ENCODE measurements around the gene TRMT10C. TPM values are rescaled to one million over a fixed set of nuclear protein-coding genes. Genes with fewer than 3 reads are reported as not detected.

The TRMT10C gene
- total and polyA plus RNA-seq, 9 of the 15 experiments (the other 6 are each of a cell fraction or from before 2014, with no cell fraction given) = 48.6 to 106 (median 63.9) TPM

- TF ChIP-seq YY1 (IDR thresholded peaks at IDR 0.05; ENCODE audit: borderline replicate concordance in 1 of 3, control insufficient read depth in 1 of 3, extremely low read depth in 1 of 3, insufficient read depth in 3 of 3, insufficient read length in 1 of 3, insufficient replicate concordance in 2 of 3, low read depth in 1 of 3, low read length in 2 of 3) (peak in 2 of 3 experiments; percentile 76 to 79), CBX1 (IDR thresholded peaks at IDR 0.05; ENCODE audit: low read depth) (no peak), ZNF79 (CRISPR knock-in tag; IDR thresholded peaks at IDR 0.05; ENCODE audit: low read depth) (no peak), ETV1 (tag; conservative IDR thresholded peaks at IDR 0.05; ENCODE audit: low read depth) (peak; percentile 87), ARID1B (IDR thresholded peaks at IDR 0.05) (no peak), ZNF77 (CRISPR knock-in tag; IDR thresholded peaks at IDR 0.05) (no peak), NKRF (IDR thresholded peaks at IDR 0.05; ENCODE audit: borderline replicate concordance) (no peak), E2F6 (IDR thresholded peaks at IDR 0.05; ENCODE audit: borderline replicate concordance in 1 of 2, extremely low read depth in 1 of 2, insufficient read depth in 1 of 2, insufficient read length in 1 of 2, low read depth in 1 of 2, low read length in 1 of 2, poor library complexity in 1 of 2, severe bottlenecking in 1 of 2) (peak in 1 of 2 experiments; percentile 24), ZNF699 (CRISPR knock-in tag; IDR thresholded peaks at IDR 0.05; ENCODE audit: insufficient replicate concordance) (no peak), ZNF444 (CRISPR knock-in tag; IDR thresholded peaks at IDR 0.05) (no peak), MBD2 (IDR thresholded peaks at IDR 0.05; ENCODE audit: borderline replicate concordance, low read depth) (no peak), TRIM24 (IDR thresholded peaks at IDR 0.05) (no peak), TAF9B (IDR thresholded peaks at IDR 0.05; ENCODE audit: partially characterized antibody) (peak; percentile 36), ZKSCAN8 (CRISPR knock-in tag; IDR thresholded peaks at IDR 0.05) (no peak), DMBX1 (CRISPR knock-in tag; IDR thresholded peaks at IDR 0.05; ENCODE audit: borderline replicate concordance) (no peak), NFRKB (IDR thresholded peaks at IDR 0.05; ENCODE audit: low read depth) (no peak; the same call in 1 of the 2 replicates), HEY1 (CRISPR knock-in tag; IDR thresholded peaks at IDR 0.05; ENCODE audit: borderline replicate concordance) (no peak), GTF2E2 (tag; IDR thresholded peaks at IDR 0.05) (peak; percentile 80; the same call in 1 of the 2 replicates), TAF1 (IDR thresholded peaks at IDR 0.05; ENCODE audit: control insufficient read depth, extremely low read depth, insufficient read depth, low read length, severe bottlenecking) (peak; percentile 55), ILK (tag; IDR thresholded peaks at IDR 0.05; ENCODE audit: borderline replicate concordance, low read depth) (no peak), ZNF778 (CRISPR knock-in tag; IDR thresholded peaks at IDR 0.05) (no peak)
- TF ChIP-seq, protein P1, sequence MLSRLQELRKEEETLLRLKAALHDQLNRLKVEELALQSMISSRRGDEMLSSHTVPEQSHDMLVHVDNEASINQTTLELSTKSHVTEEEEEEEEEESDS (CRISPR knock-in tag; IDR thresholded peaks at IDR 0.05) = no peak
Observed at GRCh38 chr3:101512646-101513418, 48.8 kb upstream of the TRMT10C start, which contains the start of gene SENP7 (continued).
